AG09309 (cell line): ENCODE data around the gene C10orf105.

ENCODE experiments used
- DNase-seq: peaks from one replicate; pipeline ENCODE4 v3.0.0-alpha.2; 2010; ENCODE audit warnings: low read depth
- H3K4me3 ChIP-seq: 2 replicates; pipeline ENCODE4 v1.5.1; 2011; ENCODE audit warnings: mild to moderate bottlenecking, low read depth, low read length, moderate library complexity; ENCODE audit not compliant: control insufficient read depth
- CTCF ChIP-seq: IDR thresholded peaks from 2 replicates; pipeline ENCODE4 v1.5.1; 2011; ENCODE audit warnings: mild to moderate bottlenecking, low read depth, low read length, inconsistent platforms; ENCODE audit not compliant: insufficient read depth, control insufficient read depth; ENCODE audit errors: missing control alignments

C10orf105 gene

DNA sequence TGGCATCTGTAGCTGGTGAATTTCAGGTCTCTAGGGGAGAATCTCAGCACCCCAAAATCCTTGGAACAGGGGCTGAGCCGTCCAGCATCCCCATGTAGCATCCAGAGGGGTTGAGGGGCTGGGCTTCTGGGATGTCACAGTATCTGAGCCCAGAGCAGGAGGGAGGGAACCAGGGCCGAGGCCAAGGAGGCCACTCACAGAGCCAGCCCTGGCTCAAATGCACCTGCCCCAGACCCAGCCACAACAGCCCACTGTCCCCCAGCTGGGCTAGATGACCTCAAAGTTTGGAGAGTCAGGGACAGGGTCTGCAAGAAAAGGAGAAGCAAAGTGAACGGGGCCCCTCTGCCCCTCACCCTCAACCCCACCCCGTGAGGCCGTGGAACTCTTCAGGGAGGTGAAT lies 31.4 kb upstream of the C10orf105 start:
- TF ChIP-seq CTCF = no peak
- no peak for DNase-seq
- no peak overlapping the region for H3K4me3 ChIP-seq

DNA sequence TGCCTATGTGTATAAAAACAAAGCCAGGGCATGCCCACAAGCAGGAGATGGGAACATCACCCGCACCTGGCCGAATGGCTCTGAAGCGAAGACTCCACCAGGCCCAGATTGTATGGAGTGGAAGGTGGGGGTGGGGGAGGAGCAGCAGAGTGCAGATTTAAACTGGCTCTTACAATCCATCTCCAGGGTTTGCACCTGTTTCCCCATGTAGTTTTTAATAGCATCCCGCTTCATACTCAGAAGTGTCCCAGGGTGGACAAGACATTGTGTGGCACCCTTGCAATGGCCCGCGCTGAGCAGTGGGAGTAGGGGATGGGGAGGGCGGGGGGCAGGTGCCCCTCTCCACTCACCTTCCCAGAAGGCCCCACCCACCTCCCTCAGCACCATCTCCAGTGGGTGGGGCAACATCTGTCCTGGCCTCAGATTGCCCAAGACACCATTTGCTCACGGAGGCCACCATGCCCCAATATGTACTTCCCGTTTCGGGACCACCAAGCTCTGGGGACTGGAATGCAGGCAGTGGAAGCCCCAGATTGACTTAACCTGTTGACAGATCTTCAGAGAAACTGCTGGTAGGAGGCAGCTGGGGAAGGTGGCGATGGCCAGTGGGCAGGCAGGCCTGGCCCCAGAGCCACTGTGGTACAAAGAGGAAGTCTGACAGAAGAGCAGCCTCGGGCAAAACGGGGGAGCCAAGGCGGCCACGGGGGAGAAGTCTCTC lies 30.7 kb upstream of the C10orf105 start:
- H3K4me3 ChIP-seq = no peak overlapping the region
- no peak for DNase-seq
- TF ChIP-seq CTCF = no peak

DNA sequence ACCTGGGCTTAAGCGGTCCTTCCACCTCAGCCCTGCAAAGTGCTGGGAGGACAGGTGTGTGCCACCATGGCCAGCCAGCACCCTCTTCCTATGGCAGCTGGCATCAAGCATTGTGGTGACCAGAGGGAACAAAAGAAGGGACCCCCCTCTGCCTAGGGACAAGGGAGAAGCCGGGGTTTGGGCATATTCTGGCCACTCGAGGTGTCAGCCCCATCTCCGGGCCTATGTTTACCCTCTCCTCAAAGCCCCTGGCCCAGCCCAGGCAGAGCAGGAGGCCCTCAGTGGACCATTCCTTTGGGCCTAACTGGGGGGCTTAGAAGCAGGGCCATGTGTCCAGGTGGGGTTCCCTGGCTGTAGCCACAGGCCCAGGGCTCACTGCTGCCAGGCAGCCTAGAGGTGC lies 29.8 kb upstream of the C10orf105 start:
- DNase-seq = no peak
- H3K4me3 ChIP-seq = no peak overlapping the region
- TF ChIP-seq CTCF = no peak

- TF ChIP-seq CTCF = no peak
- no peak for DNase-seq
- H3K4me3 ChIP-seq = no peak overlapping the region
Observed at GRCh38 chr10:71748671-71749191, 29.2 kb upstream of the C10orf105 start.

GRCh38 chr10:71747551-71748523 lies 28.3 kb upstream of the C10orf105 start:
- TF ChIP-seq CTCF = no peak
- H3K4me3 ChIP-seq = no peak overlapping the region
- no peak for DNase-seq

- no peak for TF ChIP-seq CTCF
- no peak overlapping the region for H3K4me3 ChIP-seq
- DNase-seq = no peak
Observed at GRCh38 chr10:71747039-71747531, 27.5 kb upstream of the C10orf105 start.
